ENCODE results near the gene NPAS1.

Gene NPAS1

DNA sequence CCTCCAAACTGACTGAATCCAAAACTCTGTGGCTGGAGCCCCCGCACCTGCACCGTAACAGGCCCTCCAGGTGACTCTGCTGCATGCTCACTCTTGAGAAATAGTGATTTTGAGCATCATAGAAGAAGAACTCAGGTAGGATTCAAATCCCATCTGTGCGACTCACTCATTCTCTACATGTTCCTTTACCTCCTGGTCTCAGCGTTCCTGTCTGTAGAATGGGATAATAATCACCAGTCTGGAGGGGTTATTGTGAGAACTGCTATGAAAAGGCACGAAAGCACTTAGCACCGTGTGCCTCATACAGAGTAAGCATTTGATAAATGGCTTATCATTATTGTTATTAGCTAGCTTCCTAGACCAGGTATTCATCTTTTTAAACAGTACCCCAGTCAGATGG, 36.5 kb upstream of the NPAS1 start:
- TF ChIP-seq, protein P1, sequence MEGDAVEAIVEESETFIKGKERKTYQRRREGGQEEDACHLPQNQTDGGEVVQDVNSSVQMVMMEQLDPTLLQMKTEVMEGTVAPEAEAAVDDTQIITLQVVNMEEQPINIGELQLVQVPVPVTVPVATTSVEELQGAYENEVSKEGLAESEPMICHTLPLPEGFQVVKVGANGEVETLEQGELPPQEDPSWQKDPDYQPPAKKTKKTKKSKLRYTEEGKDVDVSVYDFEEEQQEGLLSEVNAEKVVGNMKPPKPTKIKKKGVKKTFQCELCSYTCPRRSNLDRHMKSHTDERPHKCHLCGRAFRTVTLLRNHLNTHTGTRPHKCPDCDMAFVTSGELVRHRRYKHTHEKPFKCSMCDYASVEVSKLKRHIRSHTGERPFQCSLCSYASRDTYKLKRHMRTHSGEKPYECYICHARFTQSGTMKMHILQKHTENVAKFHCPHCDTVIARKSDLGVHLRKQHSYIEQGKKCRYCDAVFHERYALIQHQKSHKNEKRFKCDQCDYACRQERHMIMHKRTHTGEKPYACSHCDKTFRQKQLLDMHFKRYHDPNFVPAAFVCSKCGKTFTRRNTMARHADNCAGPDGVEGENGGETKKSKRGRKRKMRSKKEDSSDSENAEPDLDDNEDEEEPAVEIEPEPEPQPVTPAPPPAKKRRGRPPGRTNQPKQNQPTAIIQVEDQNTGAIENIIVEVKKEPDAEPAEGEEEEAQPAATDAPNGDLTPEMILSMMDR (IDR thresholded peaks at IDR 0.05; ENCODE audit: borderline replicate concordance, control extremely low read depth, extremely low read depth, insufficient read depth, missing control alignments): no peak
- no peak for DNase-seq (ENCODE audit: low spot score)
- in situ Hi-C loops (cut with MboI; ENCODE audit: low sequenced_read_pairs, unreplicated experiment): loop anchor here (25.0 kb wide), 1 partner anchor 221 kb away; no protein-coding TSS in a partner anchor

GRCh38 chr19:46984077-46985010, 35.3 kb upstream of the NPAS1 start:
- DNase-seq (ENCODE audit: low spot score): no peak
- in situ Hi-C loops (cut with MboI; ENCODE audit: low sequenced_read_pairs, unreplicated experiment): loop anchor here (25.0 kb wide), 1 partner anchor 222 kb away; no protein-coding TSS in a partner anchor
- TF ChIP-seq, protein P1 (IDR thresholded peaks at IDR 0.05; ENCODE audit: borderline replicate concordance, control extremely low read depth, extremely low read depth, insufficient read depth, missing control alignments): no peak

DNA sequence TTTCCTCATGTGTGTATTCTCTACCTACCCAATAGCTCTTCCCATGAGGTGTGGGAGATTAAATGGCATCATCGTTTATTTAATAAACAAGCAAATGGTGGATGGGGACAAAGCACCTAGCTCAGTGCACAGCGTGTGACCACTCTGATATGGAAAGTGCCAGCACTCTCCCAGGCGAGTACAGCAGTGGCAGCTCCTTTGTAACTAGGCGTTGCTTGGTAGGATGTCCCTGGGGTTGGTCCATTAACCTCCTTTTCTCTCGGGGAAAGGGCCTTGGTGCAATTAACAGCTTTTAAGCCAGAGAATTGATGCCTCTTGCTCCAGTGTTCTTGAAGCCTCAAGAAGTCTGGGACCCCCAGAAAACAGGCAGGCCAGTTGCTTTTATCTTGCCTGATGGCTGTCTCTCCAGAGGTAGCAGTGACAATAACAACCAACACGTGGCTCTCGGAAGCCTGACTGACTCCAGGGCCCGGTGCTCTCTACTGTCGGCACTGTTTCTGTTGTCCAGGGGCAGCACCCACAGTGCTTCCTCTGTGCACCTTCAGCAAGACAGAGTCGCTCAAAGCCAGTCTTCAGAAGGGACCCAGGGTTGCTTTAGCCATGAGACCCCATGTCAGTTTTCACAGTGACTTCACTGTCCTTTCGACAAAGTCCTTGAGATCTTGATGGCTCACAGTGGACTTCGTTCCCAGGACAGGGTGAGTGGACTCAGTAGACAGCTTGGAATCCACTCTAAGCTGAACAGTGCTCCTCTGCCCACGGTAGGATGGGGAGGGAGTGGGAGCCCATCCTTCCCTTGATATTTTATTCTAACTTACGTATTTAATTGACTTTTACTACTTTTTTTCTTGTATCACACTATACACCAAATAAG, 33.9 kb upstream of the NPAS1 start:
- no peak for DNase-seq (ENCODE audit: low spot score)
- in situ Hi-C loops (cut with MboI; ENCODE audit: low sequenced_read_pairs, unreplicated experiment): loop anchor here (25.0 kb wide), 1 partner anchor 223 kb away; no protein-coding TSS in a partner anchor
- TF ChIP-seq, protein P1 (IDR thresholded peaks at IDR 0.05; ENCODE audit: borderline replicate concordance, control extremely low read depth, extremely low read depth, insufficient read depth, missing control alignments): no peak

DNA sequence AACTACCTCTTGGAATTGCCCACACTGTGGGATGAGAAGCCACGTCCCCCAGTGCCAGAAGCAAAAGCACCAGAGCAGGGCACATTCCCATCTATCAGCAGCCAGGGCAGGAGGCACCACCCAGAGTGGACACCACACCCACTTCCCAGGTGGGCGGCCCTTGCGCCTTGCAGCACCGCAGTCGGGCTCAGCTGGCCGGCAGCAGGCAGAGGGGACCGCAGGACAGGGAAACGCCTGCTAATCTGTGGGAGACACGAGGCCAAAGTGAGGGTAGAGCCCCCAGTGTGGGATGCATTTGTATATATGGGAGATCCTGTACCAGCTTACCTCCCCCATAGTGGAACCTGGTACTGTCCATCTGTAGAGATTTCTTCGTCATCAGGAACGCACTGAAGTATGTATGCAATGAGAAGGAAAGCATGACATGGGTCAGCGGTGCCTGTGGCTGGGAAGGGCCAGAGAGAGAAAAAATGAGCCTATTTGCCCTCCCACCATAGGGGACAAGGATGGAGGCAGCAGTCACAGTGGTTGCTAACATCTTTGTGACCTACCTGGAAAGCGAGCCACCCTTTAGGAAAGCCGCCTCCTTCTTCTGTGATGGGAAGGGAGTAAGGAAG, 30.9 kb upstream of the NPAS1 start:
- in situ Hi-C loops (cut with MboI; ENCODE audit: low sequenced_read_pairs, unreplicated experiment): loop anchor here (25.0 kb wide), 1 partner anchor 226 kb away; no protein-coding TSS in a partner anchor
- TF ChIP-seq, protein P1 (IDR thresholded peaks at IDR 0.05; ENCODE audit: borderline replicate concordance, control extremely low read depth, extremely low read depth, insufficient read depth, missing control alignments): no peak
- no peak for DNase-seq (ENCODE audit: low spot score)

GRCh38 chr19:46990991-46991676, 28.5 kb upstream of the NPAS1 start:
- in situ Hi-C loops (cut with MboI; ENCODE audit: low sequenced_read_pairs, unreplicated experiment): loop anchor here (10.0 to 25.0 kb wide), 2 partner anchors 136 to 229 kb away; partner anchors contain the start of gene AP2S1
- peak; percentile 76 for DNase-seq (ENCODE audit: low spot score)
- TF ChIP-seq, protein P1 (IDR thresholded peaks at IDR 0.05; ENCODE audit: borderline replicate concordance, control extremely low read depth, extremely low read depth, insufficient read depth, missing control alignments): peak; percentile 65

Data from GM13976 (cell line).